Omental fat pad (tissue), 4 donors: ENCODE results near the gene IL1RAPL1. TPM values are rescaled to one million over a fixed set of nuclear protein-coding genes. Genes with fewer than 3 reads are reported as not detected.

Source experiments
- ATAC-seq: fragments of 150-250 bp; one replicate; pipeline ENCODE4 v1.9.1; 2016; ENCODE audit warnings: mild to moderate bottlenecking, moderate library complexity; ENCODE audit not compliant: low FRiP score
- DNase-seq: peaks from one replicate; pipeline ENCODE4 v3.0.0-alpha.2; 2019; ENCODE audit warnings: low spot score
- CTCF ChIP-seq, 3 donors: fragments of 450-650 bp; IDR thresholded peaks; one replicate each; pipeline ENCODE4 v1.5.1; 2016 to 2017; ENCODE audit warnings: antibody characterized with exemption in 3 of 3, mild to moderate bottlenecking in 3 of 3, moderate library complexity in 2 of 3
- total RNA-seq, 4 donors: library from RNA; depleted of rRNA; stranded (reverse); fragments of >200 nt; gene quantifications; one replicate each; pipeline ENCODE4 v1.1.0, GENCODE V29; 2016

The IL1RAPL1 gene
- total RNA-seq, 4 donors from 2014 or later, result 0.13 to 0.93 (median 0.42) TPM

DNA sequence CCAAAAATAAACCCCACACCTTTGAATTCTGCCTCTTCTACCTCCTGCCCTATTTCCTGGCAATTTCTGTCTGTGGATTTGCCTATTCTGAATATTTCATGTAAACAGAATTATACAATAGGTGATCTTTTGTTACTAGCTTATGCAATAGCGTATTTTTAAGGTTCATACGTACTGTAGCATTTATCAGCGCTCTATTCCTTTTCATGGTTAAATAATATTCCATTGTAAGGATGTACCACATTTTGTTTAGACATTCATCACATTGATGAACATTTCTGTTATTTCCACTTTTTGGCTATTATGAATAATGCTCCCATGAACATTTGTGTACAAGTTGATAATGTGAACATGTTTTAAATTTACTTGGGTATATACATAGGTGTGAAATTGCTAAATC lies 847.7 kb downstream of the IL1RAPL1 start:
- DNase-seq (no peak), ATAC-seq (no peak)
- no peak for TF ChIP-seq CTCF (IDR thresholded peaks at IDR 0.05)

GRCh38 chrX:29435396-29435795 lies 848.1 kb downstream of the IL1RAPL1 start:
- DNase-seq, result no peak
- ATAC-seq, result no peak
- TF ChIP-seq CTCF (IDR thresholded peaks at IDR 0.05), result no peak

DNA sequence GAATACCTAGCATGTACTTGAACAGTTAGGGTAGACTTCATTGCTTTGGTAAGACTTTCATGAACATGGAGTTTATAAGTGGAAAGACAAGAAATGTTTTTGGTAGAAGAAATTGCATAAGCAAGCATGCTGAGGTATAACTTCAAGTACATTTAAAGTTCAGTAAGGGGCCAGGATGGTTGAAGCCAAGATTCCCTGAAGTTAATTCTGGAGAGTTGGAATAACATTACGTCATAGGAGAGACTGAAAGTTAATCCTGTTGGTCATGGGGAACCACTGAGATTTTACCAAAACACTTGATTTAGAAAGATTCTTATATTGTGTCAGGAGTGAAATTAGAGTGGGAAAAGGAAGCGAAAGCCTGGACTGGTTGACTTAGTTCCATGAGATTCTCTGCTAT lies 860.6 kb downstream of the IL1RAPL1 start:
- DNase-seq (no peak), ATAC-seq (no peak)
- no peak for TF ChIP-seq CTCF (IDR thresholded peaks at IDR 0.05)

DNA sequence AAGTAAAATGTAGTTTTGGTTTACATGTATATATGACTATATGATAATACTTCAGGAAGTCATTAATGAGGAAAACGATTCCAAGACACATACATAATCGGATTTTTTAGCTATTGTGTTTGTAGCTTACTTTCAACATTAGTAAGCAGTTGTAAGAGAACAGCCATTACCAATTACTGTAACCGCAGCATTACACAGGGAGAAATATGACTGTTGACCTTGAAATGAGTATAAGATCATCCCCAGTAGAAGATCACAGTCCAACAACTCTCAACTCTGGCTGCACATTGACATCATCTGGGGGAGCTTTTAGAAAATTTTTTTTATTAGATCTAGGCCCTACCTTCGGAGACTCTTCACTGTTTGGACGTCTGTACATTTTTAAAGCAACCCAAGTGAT lies 866.1 kb downstream of the IL1RAPL1 start:
- ATAC-seq (no peak), DNase-seq (no peak)
- TF ChIP-seq CTCF (IDR thresholded peaks at IDR 0.05), result no peak

- ATAC-seq, result no peak
- no peak for TF ChIP-seq CTCF (IDR thresholded peaks at IDR 0.05)
- DNase-seq, result no peak
Measured at GRCh38 chrX:29455702-29456101, 868.5 kb downstream of the IL1RAPL1 start.

DNA sequence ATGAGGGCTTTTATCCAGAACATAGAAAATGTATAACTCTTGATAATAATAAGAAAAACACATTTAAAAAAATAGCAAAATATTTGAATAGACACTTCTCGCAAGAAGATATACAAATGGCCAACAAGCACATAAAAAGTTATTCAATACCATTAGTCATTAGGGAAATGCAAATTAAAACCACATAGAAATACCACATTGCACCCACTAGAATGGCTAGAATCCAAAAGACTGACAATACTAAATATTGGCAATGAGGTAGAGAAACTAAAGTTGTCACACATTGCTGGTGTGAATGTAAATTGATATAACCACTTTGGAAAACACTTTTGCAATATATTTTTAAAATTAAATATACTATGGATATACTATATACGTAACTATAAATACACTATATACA lies 873.8 kb downstream of the IL1RAPL1 start:
- no peak for ATAC-seq
- no peak for DNase-seq
- TF ChIP-seq CTCF (IDR thresholded peaks at IDR 0.05), result no peak

DNA sequence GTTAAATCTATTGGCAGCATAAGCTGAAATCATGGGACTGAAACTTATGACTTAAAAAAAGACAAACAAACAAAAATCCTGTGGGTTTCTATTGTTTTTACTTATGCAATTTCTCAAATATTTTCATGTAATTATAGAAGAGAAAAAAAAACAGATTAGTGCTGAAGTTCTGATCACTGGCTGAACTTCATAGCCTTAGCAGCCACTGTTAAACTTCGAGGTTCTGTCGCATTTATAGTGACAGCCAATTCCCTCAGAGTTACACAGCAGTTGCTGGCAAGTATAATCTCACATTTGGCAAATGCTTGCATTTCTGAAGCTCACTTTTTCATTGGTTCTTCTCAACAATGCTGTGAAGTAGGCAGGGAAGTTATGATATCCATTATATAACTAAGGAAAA lies 879.2 kb downstream of the IL1RAPL1 start:
- TF ChIP-seq CTCF (IDR thresholded peaks at IDR 0.05), result no peak
- DNase-seq (no peak), ATAC-seq (no peak)
